Spleen (tissue), 7 donors: ENCODE results near the gene NDRG3.

ENCODE experiments used
- POLR2A ChIP-seq, 3 donors: fragments of 450-650 bp; IDR thresholded peaks; one replicate each; pipeline ENCODE4 v1.5.1; 2017; ENCODE audit warnings: antibody characterized with exemption in 3 of 3, mild to moderate bottlenecking in 1 of 3
- TF ChIP-seq, protein P1 (sequence below), 11 experiments: fragments of 200-600 bp in 7 of 11; fragments of 450-650 bp in 4 of 11; sonication (generic) in 4 of 11; IDR thresholded peaks in 8 of 11; conservative IDR thresholded peaks in 3 of 11; 1 replicate in 7 of 11; 2 replicates in 4 of 11; pipeline versions ENCODE4 v1.4.0 to v1.8.0; 2016 to 2021; ENCODE audit warnings: antibody characterized with exemption in 11 of 11, inconsistent platforms in 4 of 11, mild to moderate bottlenecking in 1 of 11
- donor health status: DM: no; HTN: no; CAD: no; lungs with moderate emphysema.
- donor health status: DM: no; HTN: no; CAD: no.
- donor health status: DM: no; HTN: no; CAD: no.

DNA sequence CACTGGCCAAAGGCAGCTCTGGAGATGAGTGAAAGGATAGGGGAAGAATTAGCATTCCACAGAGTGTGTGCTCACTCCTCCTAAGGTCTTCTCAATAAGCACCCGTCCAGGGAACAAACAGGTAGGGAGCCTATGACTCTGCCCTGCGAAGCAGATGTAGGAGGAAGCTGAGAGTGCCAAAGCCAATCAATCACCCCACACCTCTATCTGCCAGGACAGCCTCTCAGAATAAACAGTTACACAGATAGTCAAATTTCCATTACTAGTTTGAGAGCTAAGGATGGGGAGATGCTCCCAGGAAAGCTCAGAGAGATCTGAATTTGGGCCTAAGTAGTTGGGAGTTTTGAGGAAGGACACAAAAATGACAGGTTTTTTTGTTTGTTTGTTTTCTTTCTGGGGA lies 59.4 kb downstream of the NDRG3 start:
- no peak for TF ChIP-seq POLR2A (IDR thresholded peaks at IDR 0.05)
- TF ChIP-seq, protein P1, sequence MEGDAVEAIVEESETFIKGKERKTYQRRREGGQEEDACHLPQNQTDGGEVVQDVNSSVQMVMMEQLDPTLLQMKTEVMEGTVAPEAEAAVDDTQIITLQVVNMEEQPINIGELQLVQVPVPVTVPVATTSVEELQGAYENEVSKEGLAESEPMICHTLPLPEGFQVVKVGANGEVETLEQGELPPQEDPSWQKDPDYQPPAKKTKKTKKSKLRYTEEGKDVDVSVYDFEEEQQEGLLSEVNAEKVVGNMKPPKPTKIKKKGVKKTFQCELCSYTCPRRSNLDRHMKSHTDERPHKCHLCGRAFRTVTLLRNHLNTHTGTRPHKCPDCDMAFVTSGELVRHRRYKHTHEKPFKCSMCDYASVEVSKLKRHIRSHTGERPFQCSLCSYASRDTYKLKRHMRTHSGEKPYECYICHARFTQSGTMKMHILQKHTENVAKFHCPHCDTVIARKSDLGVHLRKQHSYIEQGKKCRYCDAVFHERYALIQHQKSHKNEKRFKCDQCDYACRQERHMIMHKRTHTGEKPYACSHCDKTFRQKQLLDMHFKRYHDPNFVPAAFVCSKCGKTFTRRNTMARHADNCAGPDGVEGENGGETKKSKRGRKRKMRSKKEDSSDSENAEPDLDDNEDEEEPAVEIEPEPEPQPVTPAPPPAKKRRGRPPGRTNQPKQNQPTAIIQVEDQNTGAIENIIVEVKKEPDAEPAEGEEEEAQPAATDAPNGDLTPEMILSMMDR (IDR thresholded peaks at IDR 0.05 in 8 of 11, conservative IDR thresholded peaks at IDR 0.05 in 3 of 11) = no peak
